Adrenal gland (tissue), 12 donors: ENCODE results near the gene ACOX1. TPM values are rescaled to one million over a fixed set of nuclear protein-coding genes. Genes with fewer than 3 reads are reported as not detected.
A peak's percentile ranks its signal among the peaks of the same experiment; 100 is the strongest.

Experiments
- DNase-seq, 7 donors: peaks; one replicate each; pipeline ENCODE4 v3.0.0-alpha.2; 2019 to 2020
- H3K27ac ChIP-seq, 5 donors: fragments of 200-600 bp; sonication (generic) in 4 of 5; 1 replicate in 3 of 5; 2 replicates in 2 of 5; pipeline versions ENCODE4 v1.5.1 to v1.8.0; 2016 to 2020; ENCODE audit warnings: mild to moderate bottlenecking in 1 of 5
- H3K27me3 ChIP-seq: fragments of 200-600 bp; 2 replicates; pipeline ENCODE4 v1.8.0; 2021
- H3K36me3 ChIP-seq, 2 donors: fragments of 200-600 bp; replicated peaks in 1 of 2; 1 replicate in 1 of 2; 2 replicates in 1 of 2; pipeline versions ENCODE4 v1.5.1 to v1.8.0; 2018 to 2022
- H3K4me1 ChIP-seq, 2 donors: fragments of 200-600 bp; replicated peaks in 1 of 2; 1 replicate in 1 of 2; 2 replicates in 1 of 2; pipeline versions ENCODE4 v1.5.1 to v1.8.0; 2018 to 2021
- H3K4me3 ChIP-seq, 4 donors: fragments of 200-600 bp; sonication (generic) in 3 of 4; one replicate each; pipeline ENCODE4 v1.5.1; 2016 to 2018
- H3K9me3 ChIP-seq, 3 donors: fragments of 200-600 bp; sonication (generic) in 1 of 3; replicated peaks in 1 of 3; 1 replicate in 2 of 3; 2 replicates in 1 of 3; pipeline versions ENCODE4 v1.5.1 to v1.8.0; 2016 to 2021
- CTCF ChIP-seq, 6 experiments: fragments of 450-650 bp in 4 of 6; fragments of 200-600 bp in 2 of 6; sonication (generic) in 1 of 6; IDR thresholded peaks; 1 replicate in 5 of 6; 2 replicates in 1 of 6; pipeline versions ENCODE4 v1.5.1 to v1.8.0; 2016 to 2021; ENCODE audit warnings: antibody characterized with exemption in 6 of 6, mild to moderate bottlenecking in 2 of 6, moderate library complexity in 1 of 6
- POLR2A ChIP-seq, 2 donors: fragments of 450-650 bp; IDR thresholded peaks; one replicate each; pipeline ENCODE4 v1.6.1; 2017; ENCODE audit warnings: antibody characterized with exemption in 2 of 2, mild to moderate bottlenecking in 2 of 2, moderate library complexity in 1 of 2
- WGBS, 4 donors: extraction: QIAGEN DNeasy Blood & Tissue Kit in 2 of 4; methylation state at CpG; one replicate each; pipeline versions ENCODE4 v1.1.5 to v1.1.7; 2013 to 2017; 5-methylcytosine and 5-hydroxymethylcytosine counted together
- intact Hi-C, 2 donors: fragments of 100-400 bp; cut with DNase I; formaldehyde crosslinking; loops; one replicate each; pipeline versions ENCODE4 v1.14.1 to v1.15.0; 2022 to 2023
- polyA plus RNA-seq, 3 donors: library from polyadenylated mRNA; stranded (reverse); fragments of 200-250 nt in 2 of 3; fragments of 350-450 nt in 1 of 3; fragmentation: Illumina TruSeq in 1 of 3; extraction: RNeasy Lipid Tissue Mini Kit (QIAGEN cat#74804) in 1 of 3; gene quantifications; one replicate each; pipeline ENCODE4 v1.2.3, GENCODE V29; 2013 to 2014
- total RNA-seq, 9 donors: library from RNA; depleted of rRNA in 4 of 9; stranded (reverse); fragments of >200 nt in 4 of 9; fragments of 120-200 nt in 1 of 9; fragmentation: NEBNext Ultra II Directional in 1 of 9; extraction: Animal tissue kit (Norgen Biotek cat#: 25700) in 1 of 9; gene quantifications; one replicate each; pipeline versions ENCODE4 v1.1.0 to v1.2.4, GENCODE V29; 2013 to 2023
- donor health status: healthy with polysubstance abuse.
- donor health status: Bipolar disorder and iron deficiency.
- donor health status: DM: yes; HTN: yes; CAD: no.
- donor health status: DM: no; HTN: no; CAD: no.
- donor health status: DM: no; HTN: no; CAD: no.
- donor health status: DM: yes; HTN: yes; CAD: no.

The ACOX1 gene
- total and polyA plus RNA-seq, 12 donors: 28.9 to 109 (median 69.1) TPM

GRCh38 chr17:75898065-75898464, 80.9 kb downstream of the ACOX1 start:
- intact Hi-C loops: loop anchor here in 1 of 2 donors (10.0 kb wide), 1 partner anchor 123 kb away; a partner anchor contains a TSS
- Histone ChIP-seq H3K4me1 (peaks cover 11 to 23% of the 10 kb centered on the region in 2 donors), H3K27me3 (no peaks in the 10 kb centered on the region), H3K9me3 (no peaks in the 10 kb centered on the region), H3K4me3 (no peak overlapping the region), H3K36me3 (peaks cover 0 to 48% of the 10 kb centered on the region in 2 donors), H3K27ac (no peak overlapping the region)
- 79 to 92% (median 87%) methylated on average over 5 to 8 of the region's 8 CpGs for WGBS, 4 donors
- DNase-seq: peak in 2 of 7 donors; percentile 26 to 56
- no peak for TF ChIP-seq POLR2A (IDR thresholded peaks at IDR 0.05)
- TF ChIP-seq CTCF (IDR thresholded peaks at IDR 0.05): no peak

GRCh38 chr17:75897160-75898019, 81.6 kb downstream of the ACOX1 start:
- Histone ChIP-seq H3K36me3 (peaks cover 0 to 42% of the 10 kb centered on the region in 2 donors), H3K27ac (peak overlapping the region in 4 of 5 donors; percentile 81 to 96 (median 88)), H3K9me3 (no peaks in the 10 kb centered on the region), H3K4me3 (peak overlapping the region in 2 of 4 donors; percentile 61 to 84), H3K27me3 (no peaks in the 10 kb centered on the region), H3K4me1 (peaks cover 11 to 22% of the 10 kb centered on the region in 2 donors)
- WGBS, 4 donors: 52 to 90% (median 68%) methylated on average over 12 to 37 of the region's 37 CpGs
- intact Hi-C loops: loop anchor here in 1 of 2 donors (10.0 kb wide), 1 partner anchor 123 kb away; a partner anchor contains a TSS
- TF ChIP-seq CTCF (IDR thresholded peaks at IDR 0.05) (no peak), POLR2A (IDR thresholded peaks at IDR 0.05) (no peak)
- DNase-seq: peak in 3 of 7 donors; percentile 27 to 65 (median 31)

- Histone ChIP-seq H3K27ac (peak within 1 kb of the TSS; percentile 39 to 96 (median 86)), H3K27me3 (no peaks in the 10 kb centered on the region), H3K4me1 (peaks cover 11 to 22% of the 10 kb centered on the region in 2 donors), H3K9me3 (no peaks in the 10 kb centered on the region), H3K36me3 (peaks cover 0 to 39% of the 10 kb centered on the region in 2 donors), H3K4me3 (peak within 1 kb of the TSS; percentile 29 to 84 (median 64))
- TF ChIP-seq POLR2A (IDR thresholded peaks at IDR 0.05): peak; percentile 69 to 74
- peak in 2 of 6 experiments; percentile 21 to 30 for TF ChIP-seq CTCF (IDR thresholded peaks at IDR 0.05)
- peak; percentile 86 to 93 (median 88) for DNase-seq
- intact Hi-C loops: loop anchor here in 1 of 2 donors (10.0 kb wide), 1 partner anchor 122 kb away; a partner anchor contains a TSS
- 0 to 1% (median 1%) methylated on average over 4 to 100 of the region's 102 CpGs; no CpG with 5 or more reads in 1 of the 4 donors for WGBS, 4 donors
Measured at GRCh38 chr17:75896415-75897159, 82.4 kb downstream of the ACOX1 start, which contains the start of gene TRIM65. TSS of gene TRIM65 (minus strand) at chr17:75896951. CDS start at chr17:75896937, 14 bp downstream.
